A549 treated with DMSO at 1 μM for 4 hours (cell line): ENCODE measurements around the gene CLEC17A. TPM values are rescaled to one million over a fixed set of nuclear protein-coding genes. Genes with fewer than 3 reads are reported as not detected.

Experiments used
- total RNA-seq: library from RNA; stranded (reverse); fragments of 200-300 nt; extraction: Qiagen RNA extraction; gene quantifications from 5 replicates; pipeline ENCODE4 v1.2.3, GENCODE V29; 2022; ENCODE audit warnings: low read depth

Gene CLEC17A
- total RNA-seq, result not detected in 5 replicates

GRCh38 chr19:14582894-14583340 is at the start of gene CLEC17A:
Gene CLEC17A, plus strand, starts transcription at chr19:14583084. Its CDS starts 77 bp downstream, at chr19:14583161.

GRCh38 chr19:14571695-14572490 is 11.0 kb upstream of the CLEC17A start, which contains the start of gene NDUFB7:
Gene NDUFB7, minus strand, starts transcription at chr19:14572066. Its CDS starts 66 bp downstream, at chr19:14572000.

Other genes starting within 250 kb of the CLEC17A start
- 79.9 to 88.2 TPM (median 82.0 TPM) in 5 replicates for gene ADGRE5, start 201.6 kb upstream of the CLEC17A start, total RNA-seq
- 113 to 135 TPM (median 124 TPM) in 5 replicates for gene DDX39A, start 163.7 kb upstream of the CLEC17A start, total RNA-seq
- gene PKN1, start 149.8 kb upstream of the CLEC17A start, total RNA-seq, result 58.9 to 70.7 TPM (median 60.6 TPM) in 5 replicates
- gene PTGER1, start 107.7 kb upstream of the CLEC17A start, total RNA-seq, result 0.08 to 0.15 TPM (median 0.13 TPM) in 3 of 5 replicates, not detected in the others
- 84.7 to 121 TPM (median 111 TPM) in 5 replicates for gene GIPC1, start 87.0 kb upstream of the CLEC17A start, total RNA-seq
- 105 to 192 TPM (median 180 TPM) in 5 replicates for gene DNAJB1, start 64.7 kb upstream of the CLEC17A start, total RNA-seq
- 158 to 195 TPM (median 168 TPM) in 5 replicates for gene TECR, start 53.5 kb upstream of the CLEC17A start, total RNA-seq
- 164 to 201 TPM (median 172 TPM) in 5 replicates for gene NDUFB7, start 11.0 kb upstream of the CLEC17A start, total RNA-seq
- gene ADGRE3, start 91.8 kb downstream of the CLEC17A start, total RNA-seq, result not detected in 5 replicates
- 2.0 to 3.7 TPM (median 3.2 TPM) in 5 replicates for gene ZNF333, start 107.0 kb downstream of the CLEC17A start, total RNA-seq
- 0.42 to 0.76 TPM (median 0.59 TPM) in 5 replicates for gene ADGRE2, start 195.5 kb downstream of the CLEC17A start, total RNA-seq